Cerebellar nuclear complex (tissue), 1 donor: ENCODE measurements around the gene PBOV1.

ENCODE experiments used
- DNase-seq, 2 experiments: peaks; one replicate each; lab custom pipeline; 2025; lab: John Stamatoyannopoulos, UW

Gene PBOV1

DNA sequence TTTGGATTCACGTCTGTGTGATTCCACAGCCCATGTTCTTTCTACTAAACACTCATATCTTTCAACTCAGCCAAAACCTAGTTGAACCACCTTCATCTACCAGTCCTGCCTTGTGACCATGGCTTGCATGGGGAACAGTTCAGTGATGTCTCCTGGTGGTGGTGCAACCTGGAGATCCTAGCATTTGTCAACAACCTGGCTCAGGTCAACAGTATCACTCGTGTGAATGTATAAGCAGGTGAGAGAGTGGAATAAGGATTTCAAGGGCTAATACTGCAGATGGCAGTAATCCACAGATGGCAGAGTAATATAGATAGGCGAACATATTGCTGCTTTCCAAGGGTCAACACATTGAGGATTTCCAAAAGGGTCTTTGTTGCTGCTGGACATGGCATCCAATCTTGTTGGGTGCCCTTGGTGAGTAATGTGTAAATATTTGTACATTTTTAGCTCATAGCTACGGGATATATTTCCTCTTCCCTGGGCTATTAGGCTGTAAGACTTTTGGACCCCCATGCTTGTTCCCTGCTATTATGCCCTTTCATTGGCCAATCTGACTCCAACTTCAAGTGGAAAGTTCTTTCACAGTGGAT lies 13.4 kb downstream of the PBOV1 start:
- no peak for DNase-seq

GRCh38 chr6:138204303-138204702 lies 14.0 kb downstream of the PBOV1 start:
- DNase-seq: no peak

GRCh38 chr6:138203315-138203714 lies 15.0 kb downstream of the PBOV1 start:
- no peak for DNase-seq

GRCh38 chr6:138201836-138202235 lies 16.5 kb downstream of the PBOV1 start:
- no peak for DNase-seq

- DNase-seq: no peak
Observed at GRCh38 chr6:138198430-138199091, 19.7 kb downstream of the PBOV1 start.

DNA sequence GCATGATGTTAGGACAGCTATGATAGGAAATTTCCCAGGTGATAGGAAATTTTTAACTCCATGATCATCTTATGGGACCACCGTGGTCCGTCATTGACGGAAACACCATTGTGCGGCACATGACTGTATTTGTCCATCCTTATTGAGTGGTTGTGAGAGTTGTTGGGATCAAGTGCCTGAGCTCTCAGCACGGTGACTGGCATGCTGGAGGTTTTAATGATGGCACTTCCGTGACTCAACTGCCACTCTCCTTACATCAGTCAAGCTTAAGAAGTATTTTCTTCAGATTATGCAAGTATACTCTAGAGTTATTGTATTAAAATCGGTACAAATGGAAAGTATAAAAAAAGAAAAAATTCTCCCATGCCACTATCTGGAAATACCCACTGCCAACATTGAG lies 20.7 kb downstream of the PBOV1 start:
- DNase-seq: no peak

DNA sequence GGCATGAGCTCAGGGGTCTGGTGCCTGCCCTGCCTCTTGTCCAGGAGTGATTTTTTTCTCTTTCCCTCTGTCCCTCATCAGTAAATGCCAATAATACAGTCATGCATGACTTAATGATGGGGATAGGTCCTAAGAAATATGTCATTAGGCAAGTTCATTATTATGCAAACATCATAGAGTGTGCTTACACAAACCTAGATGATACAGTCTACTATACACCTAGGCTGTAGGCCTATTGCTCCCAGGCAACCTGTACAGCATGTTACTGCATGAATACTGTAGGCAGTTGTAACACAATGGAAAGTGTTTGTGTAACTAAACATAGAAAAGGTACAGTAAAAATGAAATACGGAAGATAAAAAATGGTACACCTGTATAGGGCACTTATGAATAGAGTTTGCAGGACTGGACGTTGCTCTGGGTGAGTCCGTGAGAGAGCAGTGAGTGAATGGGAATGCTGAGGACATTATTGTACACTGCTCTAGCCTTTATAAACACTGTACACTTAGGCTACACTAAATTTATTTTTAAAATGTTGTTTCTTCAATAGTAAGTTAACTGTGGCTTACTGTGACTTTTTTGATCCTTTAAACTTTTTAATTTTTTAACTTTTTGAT lies 22.1 kb downstream of the PBOV1 start:
- no peak for DNase-seq

DNA sequence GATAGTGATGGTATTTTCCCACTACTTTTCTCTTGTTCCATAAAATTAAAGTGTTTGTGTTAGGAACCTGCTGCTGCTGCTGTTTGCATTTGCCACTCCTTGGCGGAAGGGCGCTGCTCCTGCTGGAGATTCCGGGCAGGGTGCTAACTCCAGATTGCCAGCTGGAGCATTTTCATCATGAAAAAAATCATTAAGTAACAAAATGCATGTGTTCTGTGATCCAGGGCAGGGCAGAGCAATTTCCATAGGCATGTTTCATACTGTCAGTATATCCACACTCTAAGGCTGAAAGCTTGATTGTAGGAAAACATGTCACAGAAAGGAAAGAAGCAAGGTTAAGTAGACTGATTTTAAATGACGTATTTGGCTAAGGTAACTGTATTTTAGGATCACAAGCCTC lies 24.0 kb downstream of the PBOV1 start:
- peak; percentile 31 to 41 for DNase-seq

DNA sequence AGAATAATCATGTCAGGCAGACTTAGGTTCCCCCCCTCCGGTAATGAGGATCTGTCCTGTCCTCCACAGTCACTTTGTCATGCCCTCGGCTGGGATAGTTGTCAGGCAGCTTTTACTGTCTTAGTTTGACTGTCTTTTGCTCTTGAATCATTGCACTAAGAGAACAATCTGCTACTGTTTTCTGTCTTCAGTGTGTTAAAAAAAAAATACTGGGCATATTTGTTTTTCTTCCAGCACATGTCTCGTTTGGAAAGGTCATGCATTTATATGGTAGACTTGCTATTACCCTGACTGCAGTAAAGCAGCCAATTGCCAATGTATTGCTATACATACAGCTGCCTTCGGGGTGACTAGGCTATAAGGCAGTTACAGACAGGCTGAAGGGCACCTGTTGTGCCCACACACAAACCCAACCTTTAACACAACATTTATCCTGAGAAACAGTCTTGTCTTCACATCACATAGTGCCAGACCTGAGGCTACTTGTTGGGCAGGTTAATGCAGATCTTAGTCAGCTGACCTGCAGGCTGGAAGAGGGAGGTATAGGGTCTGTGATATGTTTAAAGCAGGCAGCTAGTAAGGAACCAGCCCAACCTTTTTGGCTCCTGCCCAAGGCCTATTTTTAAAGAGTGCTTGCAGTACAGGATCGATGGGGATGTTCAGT lies 29.9 kb downstream of the PBOV1 start:
- no peak for DNase-seq

DNA sequence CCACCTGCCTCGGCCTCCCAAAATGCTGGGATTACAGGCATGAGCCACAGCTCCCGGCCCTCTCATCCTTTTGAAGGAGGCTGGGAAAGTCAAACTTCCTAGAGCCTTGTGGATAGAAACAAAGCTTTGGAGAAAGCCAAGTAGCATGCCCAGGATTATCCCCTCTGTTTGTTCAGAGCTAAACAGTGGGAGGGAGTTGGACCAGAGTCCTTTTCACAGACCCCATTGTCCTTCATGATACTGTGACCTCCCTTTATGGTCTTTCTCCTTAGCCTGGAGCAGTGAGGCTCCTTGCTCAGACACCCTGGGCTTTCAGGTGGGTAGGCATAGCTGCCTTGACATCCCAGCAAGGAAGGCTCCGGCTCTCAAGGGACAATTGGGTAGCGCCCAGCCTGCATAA lies 31.1 kb downstream of the PBOV1 start:
- DNase-seq: no peak

GRCh38 chr6:138184230-138184629 lies 34.1 kb downstream of the PBOV1 start:
- no peak for DNase-seq

- DNase-seq: no peak
Observed at GRCh38 chr6:138183790-138184134, 34.5 kb downstream of the PBOV1 start.

GRCh38 chr6:138182939-138183789 lies 35.1 kb downstream of the PBOV1 start:
- DNase-seq: no peak

- DNase-seq: no peak
Observed at GRCh38 chr6:138176652-138177232, 41.5 kb downstream of the PBOV1 start.

GRCh38 chr6:138175596-138175995 lies 42.7 kb downstream of the PBOV1 start:
- DNase-seq: no peak
